HG03045 (cell line): ENCODE results near the gene RND3.

Experiments
- ATAC-seq: cut with Tn5 transposase; IDR thresholded peaks from one replicate; pipeline ENCODE4 v1.9.1; 2021; ENCODE audit warnings: mild to moderate bottlenecking, moderate library complexity; ENCODE audit not compliant: unreplicated experiment

RND3 gene

DNA sequence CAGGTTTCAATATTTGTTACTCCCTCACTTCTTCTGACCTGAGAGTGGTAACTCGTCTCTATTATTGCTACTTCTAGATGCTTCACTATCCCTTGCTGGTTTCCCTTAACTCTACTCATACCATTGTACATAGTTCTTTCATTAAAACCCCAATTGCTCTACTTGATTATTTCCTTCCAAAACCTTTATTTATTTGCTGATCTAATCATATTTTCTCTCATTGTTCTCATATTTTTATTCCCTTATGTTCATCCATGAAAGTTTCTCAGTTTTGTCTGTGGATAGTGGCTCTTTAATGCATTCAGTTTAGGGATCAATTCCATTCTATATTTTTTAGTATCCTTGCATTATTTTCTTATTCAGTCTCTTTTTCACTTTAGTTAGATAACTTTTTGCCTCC, 42.1 kb downstream of the RND3 start:
- no peak for ATAC-seq

DNA sequence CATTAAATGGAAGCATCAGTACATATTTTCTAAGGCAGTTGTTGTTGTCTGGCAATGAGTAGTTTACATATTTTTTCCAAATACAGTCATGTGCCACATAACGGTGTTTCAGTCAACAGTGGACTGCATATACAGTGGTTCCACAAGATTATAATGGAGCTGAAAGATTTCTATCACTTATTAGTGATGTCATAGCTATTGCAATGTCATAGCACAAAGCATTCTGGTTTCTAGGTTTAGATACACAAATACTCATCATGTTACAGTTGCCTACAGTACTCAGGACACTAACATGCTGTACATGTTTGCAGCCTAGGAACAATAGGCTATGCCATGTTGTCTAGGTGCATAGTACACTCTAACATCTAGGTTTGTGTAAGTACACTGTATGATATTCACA, 45.0 kb downstream of the RND3 start:
- ATAC-seq, result no peak

DNA sequence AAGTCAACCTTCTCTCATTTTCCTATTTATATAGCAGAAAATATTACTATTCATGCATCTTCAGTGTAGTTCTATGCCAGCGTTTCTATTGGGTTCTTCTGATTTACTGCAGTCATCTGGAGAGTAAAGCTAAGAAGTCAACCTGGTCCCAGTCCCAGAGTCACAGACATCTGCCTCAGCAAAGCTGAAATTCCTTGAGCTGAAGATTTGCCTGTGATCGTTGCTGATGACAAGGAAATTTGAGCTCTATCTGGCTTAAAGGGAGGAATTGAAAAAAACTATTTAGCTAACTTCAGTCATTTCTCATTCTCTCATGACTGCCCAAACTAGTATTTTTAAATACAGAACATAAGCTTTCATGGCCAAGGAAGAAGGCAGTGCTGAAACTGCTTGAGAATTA, 45.7 kb downstream of the RND3 start:
- no peak for ATAC-seq

DNA sequence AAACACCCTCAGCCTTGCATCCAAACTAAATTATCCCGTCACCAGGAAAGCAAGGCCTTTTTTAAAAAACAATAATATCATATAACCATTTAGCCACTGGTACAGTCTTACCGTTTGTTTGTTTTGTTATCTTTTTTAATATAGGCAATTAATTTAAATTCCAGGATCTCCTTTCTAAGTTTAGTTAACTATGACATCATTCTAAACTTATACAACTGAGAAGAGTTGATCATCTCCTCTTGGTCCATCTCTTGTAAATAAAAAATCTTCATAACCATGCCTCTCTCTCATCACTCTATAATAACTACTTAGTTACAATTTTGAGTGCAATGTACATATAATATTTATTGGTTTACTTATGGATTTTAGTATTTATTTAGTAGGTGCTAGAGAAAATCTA, 46.2 kb downstream of the RND3 start:
- ATAC-seq, result no peak

DNA sequence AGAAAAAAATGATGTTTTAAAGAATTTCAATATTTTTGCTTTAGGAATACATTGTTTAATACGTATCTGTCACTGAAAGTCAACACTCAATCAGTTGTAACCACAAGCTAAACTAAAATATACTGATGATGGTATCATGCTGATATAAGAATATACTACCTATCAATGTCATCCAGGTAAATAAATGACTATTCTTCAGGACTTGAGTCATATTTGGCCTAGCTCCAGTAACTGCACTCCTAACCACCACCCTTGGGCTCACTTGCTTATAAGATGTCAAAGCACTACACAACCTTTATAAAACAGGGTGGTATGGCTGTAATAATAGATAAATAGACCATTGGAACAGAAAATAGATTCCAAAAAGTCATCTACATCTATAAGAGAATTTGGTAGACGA, 48.8 kb downstream of the RND3 start:
- no peak for ATAC-seq

DNA sequence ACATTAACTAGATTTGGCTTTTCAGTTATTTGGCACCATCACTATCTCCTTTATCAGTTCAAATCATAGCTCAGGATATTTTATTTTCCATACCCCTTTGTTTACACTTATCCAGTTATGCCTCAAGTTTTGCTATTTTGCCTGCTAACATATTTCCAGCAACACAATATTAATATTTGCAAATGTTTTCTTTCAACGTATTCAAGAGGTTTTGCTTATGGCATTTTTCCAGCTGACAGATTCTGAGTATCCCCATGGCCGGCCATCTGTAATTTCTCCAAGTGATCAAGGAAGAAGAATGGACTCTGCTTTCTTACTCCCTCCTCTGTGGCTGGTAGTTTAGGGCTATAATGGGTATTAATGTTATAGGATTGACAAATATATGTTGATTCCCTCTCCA, 49.4 kb downstream of the RND3 start:
- no peak for ATAC-seq

DNA sequence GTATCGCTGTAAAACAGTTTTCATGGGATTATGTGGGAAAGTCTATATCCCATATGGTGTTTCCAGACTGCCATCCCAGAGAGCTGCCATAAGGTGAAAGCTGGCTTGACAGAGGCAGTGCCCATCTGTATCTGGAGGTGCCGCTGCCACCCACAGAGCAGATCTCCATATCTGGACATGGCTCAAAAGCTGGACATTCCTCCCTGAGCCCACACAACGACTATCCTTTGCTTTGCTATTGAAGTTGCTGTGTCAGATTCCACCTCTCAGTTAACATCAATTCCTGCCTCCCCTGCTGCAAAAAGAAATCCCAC, 55.2 kb downstream of the RND3 start:
- no peak for ATAC-seq

DNA sequence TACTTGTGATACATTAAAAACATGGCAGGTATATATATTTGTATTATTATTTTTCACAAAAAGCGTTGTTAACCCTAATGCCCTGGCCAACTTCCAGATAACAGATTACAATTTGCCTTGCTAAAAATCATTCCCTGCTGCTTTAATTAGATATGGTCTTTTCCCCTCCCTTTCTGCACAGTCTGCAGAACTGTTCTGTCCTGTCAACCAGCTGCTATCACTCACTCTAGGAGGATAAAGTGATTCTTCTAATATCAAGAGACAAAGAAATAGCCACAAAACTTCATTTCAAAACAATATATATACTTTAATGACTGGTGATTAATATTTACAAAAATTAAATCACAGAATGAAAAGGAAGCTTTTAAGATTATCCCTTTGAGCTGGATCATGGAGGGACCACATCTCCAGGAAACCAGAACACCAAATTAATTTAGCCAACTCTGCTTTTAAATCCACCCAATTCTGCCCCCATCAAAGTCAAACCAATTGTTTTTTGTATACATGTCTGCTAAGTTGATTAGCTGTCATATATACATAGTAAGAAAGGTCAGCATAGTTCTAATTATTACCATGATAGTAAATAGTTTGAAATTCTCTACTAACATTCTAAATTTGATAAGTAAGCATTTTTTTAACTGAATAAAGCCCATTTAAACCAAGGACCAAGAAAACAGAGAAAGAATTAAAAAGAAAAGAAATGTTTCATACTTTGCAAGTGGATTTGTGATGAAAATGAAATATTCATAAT, 55.7 kb downstream of the RND3 start:
- no peak for ATAC-seq

DNA sequence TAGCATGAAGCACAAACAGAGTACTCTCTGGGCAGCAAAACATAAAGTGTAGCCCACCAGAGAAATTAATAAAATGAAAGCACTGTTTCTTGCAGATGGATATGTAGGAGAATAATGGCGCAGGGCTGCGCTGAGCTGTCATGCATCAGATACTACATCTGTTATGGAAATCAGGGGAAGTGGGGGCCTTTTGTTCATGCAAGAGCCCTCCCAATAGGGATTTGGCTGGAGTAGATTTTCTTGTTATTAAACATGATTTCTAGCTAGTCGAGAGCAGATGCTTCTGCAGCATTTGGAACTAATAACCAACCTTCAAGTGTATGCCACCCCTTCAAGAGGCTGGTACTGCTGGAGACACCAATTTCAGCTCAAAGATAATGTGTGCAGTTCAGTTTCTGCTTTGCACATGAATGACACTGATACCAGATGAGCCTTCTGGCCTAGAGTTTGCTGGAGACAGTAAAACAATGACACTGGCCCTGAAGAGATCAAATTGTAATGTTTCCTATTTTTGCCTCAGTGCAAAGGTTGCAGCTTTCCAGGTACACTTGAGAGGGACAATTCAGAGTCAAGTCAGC, 58.0 kb downstream of the RND3 start:
- no peak for ATAC-seq

DNA sequence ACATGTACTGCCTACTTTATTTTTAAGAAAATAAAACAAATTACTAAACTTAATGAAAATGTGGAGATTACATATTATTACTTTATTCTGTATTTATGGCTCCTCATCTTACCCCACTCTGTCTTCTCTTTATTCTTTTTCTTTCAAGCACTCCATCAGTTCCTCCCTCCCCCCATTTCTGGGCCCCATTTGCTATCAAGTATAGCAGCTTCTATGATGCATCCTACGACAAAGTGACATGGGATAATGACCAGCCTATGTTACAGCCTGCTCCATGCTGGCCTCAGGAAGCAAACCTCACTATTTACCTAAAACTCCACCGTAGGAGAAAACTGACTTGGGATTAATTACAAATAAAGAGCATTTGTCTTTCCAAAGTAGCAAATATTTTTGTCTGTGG, 58.8 kb downstream of the RND3 start:
- ATAC-seq, result no peak

DNA sequence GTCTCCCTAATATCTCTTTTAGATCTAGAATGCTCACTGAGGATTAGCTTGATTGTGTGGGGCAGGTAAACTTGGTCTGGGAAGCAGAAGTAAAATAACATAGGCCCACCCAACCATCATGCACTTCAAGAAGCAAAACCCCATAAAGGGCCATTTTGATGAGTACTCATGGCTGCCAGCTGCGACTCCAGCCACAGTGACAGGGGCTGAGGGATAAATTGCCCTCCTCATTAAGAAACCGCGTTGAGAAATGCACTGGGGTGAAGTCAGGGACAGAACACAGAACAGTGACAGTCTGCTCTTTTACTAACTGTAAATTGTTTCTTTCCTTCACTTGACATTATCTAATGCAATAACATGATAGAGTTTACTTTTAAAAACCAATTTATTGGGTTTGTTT, 60.2 kb downstream of the RND3 start:
- no peak for ATAC-seq

DNA sequence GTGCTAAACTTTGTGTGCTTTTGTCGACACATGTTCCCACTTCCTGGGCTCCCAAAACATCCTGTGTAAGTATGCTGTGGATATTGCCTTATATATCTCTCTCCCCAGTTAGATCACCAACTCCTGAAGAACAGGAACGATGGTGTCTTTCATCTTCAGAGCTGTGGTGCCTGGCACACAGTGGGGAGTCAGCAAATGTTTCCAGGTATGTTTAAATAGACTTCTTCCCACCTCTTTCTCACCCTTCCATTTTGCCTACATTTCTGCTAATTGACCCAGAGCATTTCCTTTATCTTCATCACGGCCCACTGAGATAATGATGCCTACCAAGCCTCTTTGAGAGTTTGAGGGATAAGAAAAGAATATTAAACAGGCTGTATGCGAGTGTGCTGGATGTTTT, 60.7 kb downstream of the RND3 start:
- ATAC-seq, result no peak

DNA sequence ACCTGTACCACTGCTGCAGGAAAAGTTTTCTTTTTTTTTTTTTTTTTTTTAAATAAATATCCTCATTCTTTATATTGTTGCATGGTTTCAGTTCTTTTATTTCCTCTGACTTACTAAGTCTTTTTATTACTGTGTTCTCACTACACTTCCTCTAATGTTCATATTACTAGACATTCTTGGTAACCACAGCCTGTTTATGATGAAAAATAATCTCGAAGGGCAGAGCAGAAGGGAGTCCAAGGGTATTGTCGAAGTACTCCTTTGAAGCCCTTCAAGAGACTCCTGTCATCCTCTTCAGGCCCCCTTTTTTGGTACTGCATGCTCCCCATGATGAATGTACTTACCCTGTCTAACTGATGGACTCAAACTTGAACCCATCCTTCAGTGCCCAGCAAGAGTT, 61.2 kb downstream of the RND3 start:
- ATAC-seq, result no peak

DNA sequence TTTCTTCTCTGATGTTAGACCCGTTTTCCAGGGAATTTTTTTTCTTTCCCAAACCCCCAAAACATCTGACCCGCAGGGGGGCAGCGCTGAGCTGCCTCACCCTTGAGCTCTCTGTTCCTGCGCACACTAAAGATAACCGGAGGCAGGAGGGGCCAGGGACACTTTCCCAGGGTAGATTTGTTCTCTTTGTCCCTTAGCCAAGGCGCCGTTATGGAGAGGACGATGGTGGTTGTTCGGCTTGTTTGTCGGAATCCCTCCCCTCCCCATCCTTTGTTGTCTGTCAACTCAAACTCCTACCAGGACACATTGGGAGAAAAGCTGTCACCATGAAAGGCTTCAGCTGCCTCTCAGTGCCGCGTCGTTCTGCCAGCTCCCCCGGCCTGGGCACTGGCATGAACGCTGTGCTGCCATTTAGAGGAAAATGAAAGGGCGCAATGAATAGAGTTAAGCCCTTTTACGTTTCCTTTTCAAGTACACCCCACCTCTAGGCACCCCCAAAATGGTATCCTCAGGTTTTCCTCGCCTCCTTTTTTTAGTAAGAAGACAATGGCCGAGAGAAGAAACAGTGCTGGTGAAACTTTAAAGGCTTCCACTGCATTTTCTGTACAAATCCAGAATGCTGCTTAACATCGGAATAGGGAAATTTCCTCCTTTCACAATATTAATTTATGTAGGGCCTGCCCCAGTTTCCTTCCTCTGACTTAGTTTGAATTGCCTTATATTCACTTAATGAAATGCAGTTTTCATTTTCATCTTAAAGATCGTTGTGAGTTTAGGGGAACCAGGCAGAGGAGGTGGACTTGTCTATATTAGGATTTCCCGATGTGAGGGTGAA, 62.1 kb downstream of the RND3 start:
- ATAC-seq, result no peak

DNA sequence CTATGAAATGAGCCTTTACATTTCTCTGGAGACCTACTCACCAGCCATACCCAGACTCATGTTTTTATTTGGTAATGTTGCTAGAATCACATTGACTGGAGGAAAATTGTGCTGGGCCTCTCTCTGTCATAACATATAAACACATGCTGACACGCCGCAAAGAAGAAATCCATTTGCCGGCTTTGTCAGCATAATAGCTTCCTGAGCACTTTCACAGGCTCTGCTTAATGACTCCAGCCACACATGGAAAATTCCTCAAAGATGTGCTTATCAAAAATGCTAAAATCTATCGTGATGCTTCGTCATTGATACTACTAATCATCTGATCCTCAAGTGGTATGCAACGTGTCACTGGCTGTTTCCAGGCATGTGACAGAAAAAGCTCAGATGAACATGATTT, 63.1 kb downstream of the RND3 start:
- ATAC-seq, result no peak

DNA sequence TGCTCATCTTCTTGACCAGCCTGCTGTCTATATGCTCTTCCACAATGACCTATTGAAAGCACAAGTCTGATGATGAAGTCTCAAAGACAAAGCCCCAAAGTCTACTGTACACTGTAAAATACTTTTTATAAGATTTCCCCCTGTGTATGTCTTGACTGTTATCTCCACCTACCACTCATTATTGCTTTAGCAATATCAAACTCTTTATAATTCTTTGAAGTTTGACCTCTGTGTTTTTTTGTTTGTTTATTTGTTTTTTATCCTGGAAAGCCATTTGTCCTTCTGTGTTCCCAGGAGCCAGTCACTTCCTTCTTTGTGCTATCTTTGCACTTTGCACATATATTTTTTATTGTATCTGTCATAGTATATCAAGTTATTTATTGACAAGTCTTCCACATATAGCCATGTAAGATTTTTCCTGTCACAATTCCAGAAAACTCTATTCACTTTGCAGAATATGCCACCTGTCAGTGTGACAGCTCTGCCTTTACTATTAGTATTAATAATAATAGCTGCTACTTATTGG, 66.3 kb downstream of the RND3 start:
- ATAC-seq, result no peak

DNA sequence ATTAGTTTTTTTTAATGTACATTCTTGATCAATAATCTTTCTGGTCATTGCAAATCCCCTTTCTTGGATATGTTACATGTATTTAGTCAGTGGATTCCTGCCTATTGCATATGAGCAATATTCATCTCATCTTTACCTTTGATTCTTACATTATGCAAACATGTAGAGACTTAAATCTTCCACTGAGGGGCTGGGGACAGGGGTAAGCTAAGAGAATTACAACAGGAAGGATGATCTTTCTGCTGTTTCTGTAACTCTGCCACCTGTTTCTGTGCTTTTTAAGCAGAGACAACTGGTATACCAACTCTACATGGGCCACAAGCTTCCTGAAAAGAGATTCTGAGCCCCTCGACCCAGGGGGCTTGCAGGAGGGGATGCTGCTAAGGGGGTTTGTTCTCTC, 68.6 kb downstream of the RND3 start:
- no peak for ATAC-seq
